PFSK-1 (cell line): ENCODE results near the gene ZDHHC24.

Experiments
- FOXP2 ChIP-seq: optimal IDR thresholded peaks from 2 replicates; pipeline ENCODE3; 2011; ENCODE audit warnings: borderline replicate concordance, control low read depth, inconsistent platforms; ENCODE audit not compliant: insufficient read depth; ENCODE audit errors: extremely low read length, extremely low read depth
- POLR2AphosphoS5 ChIP-seq: IDR thresholded peaks from 2 replicates; pipeline ENCODE4 v1.6.1; 2012; ENCODE audit warnings: low read depth, mild to moderate bottlenecking, control low read depth, low read length, moderate library complexity
- REST ChIP-seq, 2 experiments: IDR thresholded peaks; 2 replicates each; pipeline versions ENCODE4 v1.6.1 to v1.8.0; 2011 to 2012; ENCODE audit warnings: low read depth in 2 of 2, low read length in 2 of 2, control low read depth in 1 of 2, inconsistent platforms in 1 of 2, mild to moderate bottlenecking in 1 of 2, moderate library complexity in 1 of 2; ENCODE audit not compliant: insufficient read depth in 1 of 2
- SIN3A ChIP-seq: IDR thresholded peaks from 2 replicates; pipeline ENCODE4 v1.6.1; 2012; ENCODE audit warnings: mild to moderate bottlenecking, low read length, moderate library complexity, borderline replicate concordance; ENCODE audit not compliant: insufficient read depth
- TAF1 ChIP-seq: IDR thresholded peaks from 2 replicates; pipeline ENCODE4 v1.6.1; 2012; ENCODE audit warnings: low read length, control low read depth, borderline replicate concordance; ENCODE audit not compliant: insufficient read depth

ZDHHC24 gene

GRCh38 chr11:66556086-66556485 lies 10.2 kb upstream of the ZDHHC24 start:
- TF ChIP-seq SIN3A (no peak), REST (IDR thresholded peaks at IDR 0.05; ENCODE audit: insufficient read depth in 1 of 2, low read depth in 2 of 2, low read length in 2 of 2) (no peak), TAF1 (no peak), FOXP2 (no peak), POLR2AphosphoS5 (no peak)

DNA sequence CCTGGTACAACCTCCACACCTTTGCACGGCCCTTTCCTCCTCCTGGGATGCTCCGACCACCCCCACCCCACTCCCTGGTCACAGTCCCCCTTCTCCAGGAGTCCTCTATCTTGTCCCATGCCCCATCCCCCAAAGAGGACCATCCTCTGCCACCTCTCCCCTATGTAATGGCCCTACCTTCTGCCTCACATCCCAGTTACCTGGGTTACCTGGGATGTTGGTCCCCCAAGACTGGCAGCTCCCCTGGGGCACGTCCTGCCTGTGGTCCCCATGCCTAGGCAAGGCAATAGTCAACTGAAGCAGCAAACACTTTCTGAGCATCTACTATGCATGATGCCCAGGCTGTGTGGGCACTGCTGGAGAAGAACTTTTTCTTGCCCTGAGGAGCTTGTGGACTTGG lies 9.6 kb upstream of the ZDHHC24 start:
- TF ChIP-seq SIN3A (no peak), FOXP2 (no peak), REST (IDR thresholded peaks at IDR 0.05; ENCODE audit: insufficient read depth in 1 of 2, low read depth in 2 of 2, low read length in 2 of 2) (no peak), TAF1 (no peak), POLR2AphosphoS5 (no peak)

- TF ChIP-seq REST (IDR thresholded peaks at IDR 0.05; ENCODE audit: insufficient read depth in 1 of 2, low read depth in 2 of 2, low read length in 2 of 2), result no peak
- no peak for TF ChIP-seq FOXP2
- no peak for TF ChIP-seq SIN3A
- no peak for TF ChIP-seq TAF1
- no peak for TF ChIP-seq POLR2AphosphoS5
Observed at GRCh38 chr11:66554602-66555001, 8.8 kb upstream of the ZDHHC24 start.

- TF ChIP-seq POLR2AphosphoS5, result no peak
Observed at GRCh38 chr11:66550887-66551286, 5.0 kb upstream of the ZDHHC24 start.

- TF ChIP-seq POLR2AphosphoS5 (no peak), REST (IDR thresholded peaks at IDR 0.05; ENCODE audit: insufficient read depth in 1 of 2, low read depth in 2 of 2, low read length in 2 of 2) (no peak), FOXP2 (no peak), SIN3A (no peak), TAF1 (no peak)
Observed at GRCh38 chr11:66549696-66550095, 3.8 kb upstream of the ZDHHC24 start.
